ENCODE results near the gene ADM. TPM values are rescaled to one million over a fixed set of nuclear protein-coding genes. Genes with fewer than 3 reads are reported as not detected.
A peak's percentile ranks its signal among the peaks of the same experiment; 100 is the strongest.
"Not testable (repeated sequence)": the region's sequence is repeated elsewhere in the genome, so short reads cannot be mapped to it uniquely, and the experiment has no call there.

The ADM gene
- total RNA-seq (under 1 TPM; 0.49 to 0.53 TPM), polyA plus RNA-seq (under 1 TPM in 1 of 2 donors, not detected in 1; 0.31 TPM)

- POLR2A ChIA-PET (ENCODE audit: partially characterized antibody): interaction anchor here (0.6 to 5.0 kb wide), 9 partner anchors 8 to 731 kb away, joined by 3 to 39 read pairs (median 4); partner anchors contain the start of genes EIF4G2, SBF2 and WEE1
- H3K27me3 Mint-ChIP-seq: peaks cover 10 to 11% of the 10 kb centered on the region in 2 donors
These were observed at the start of gene ADM for GRCh38 chr11:10304495-10305261. Gene ADM (plus strand): TSS chr11:10305073. CDS start chr11:10305701, 628 bp downstream.

GRCh38 chr11:10255388-10256125 is 49.3 kb upstream of the ADM start:
- Histone ChIP-seq H3K4me1 (ENCODE audit: insufficient read depth, low read length) (no peaks in the 10 kb centered on the region), H3K4me3 (ENCODE audit: low read length in 2 of 2) (no peak overlapping the region), H3K36me3 (ENCODE audit: insufficient read depth, low read length) (no peaks in the 10 kb centered on the region), H3K27ac (ENCODE audit: low read depth, low read length) (no peak overlapping the region), H3K27me3 (ENCODE audit: insufficient read depth, low read length) (no peaks in the 10 kb centered on the region), H3K9me3 (ENCODE audit: control insufficient read depth in 1 of 2, low read length in 2 of 2) (no peaks in the 10 kb centered on the region)
- intact Hi-C loops (cut with micrococcal nuclease): loop anchor here (10.0 kb wide), 1 partner anchor 49 kb away; the partner anchor contains the start of gene ADM
- DNase-seq: no peak
- H3K4me3 Mint-ChIP-seq: no peak overlapping the region
- H3K9me3 Mint-ChIP-seq: peaks cover 0 to 1% (median 0%) of the 10 kb centered on the region in 8 donors
- ChIA-PET CTCF (ENCODE audit: partially characterized antibody) (interaction anchor here (1.1 kb wide), 1 partner anchor 47 kb away, joined by 4 read pairs; no protein-coding TSS in a partner anchor), POLR2A (ENCODE audit: partially characterized antibody) (no interaction called here)
- H3K27ac Mint-ChIP-seq: no peak overlapping the region
- H3K4me1 Mint-ChIP-seq: peaks cover 2 to 10% (median 7%) of the 10 kb centered on the region in 4 donors
- no peaks in the 10 kb centered on the region for H3K36me3 Mint-ChIP-seq
- H3K27me3 Mint-ChIP-seq: no peaks in the 10 kb centered on the region

More at GRCh38 chr11:10304495-10305261, at the start of gene ADM:
- peaks cover 0 to 11% of the 10 kb centered on the region in 2 donors for H3K36me3 Mint-ChIP-seq
- Histone ChIP-seq H3K27me3 (ENCODE audit: insufficient read depth, low read length) (peaks cover 19% of the 10 kb centered on the region), H3K36me3 (ENCODE audit: insufficient read depth, low read length) (no peaks in the 10 kb centered on the region), H3K4me1 (ENCODE audit: insufficient read depth, low read length) (peaks cover 57% of the 10 kb centered on the region), H3K4me3 (ENCODE audit: low read length in 2 of 2) (peak within 1 kb of the TSS; percentile 97 to 99), H3K27ac (ENCODE audit: low read depth, low read length) (peak within 1 kb of the TSS; percentile 62), H3K9me3 (ENCODE audit: control insufficient read depth in 1 of 2, low read length in 2 of 2) (no peaks in the 10 kb centered on the region)
- H3K9me3 Mint-ChIP-seq: no peaks in the 10 kb centered on the region
- H3K27ac Mint-ChIP-seq: peak within 1 kb of the TSS in 6 of 7 donors; percentile 83 to 98 (median 96)
- peak within 1 kb of the TSS; percentile 94 to 100 (median 98) for H3K4me3 Mint-ChIP-seq
- intact Hi-C loops (cut with micrococcal nuclease): loop anchor here (1.0 to 10.0 kb wide), 6 partner anchors 10 to 1622 kb away; partner anchors contain the start of genes AMPD3, RPL27A, SBF2 and TRIM66
- peaks cover 26 to 60% (median 42%) of the 10 kb centered on the region in 4 donors for H3K4me1 Mint-ChIP-seq
- peak; percentile 24 to 58 (median 31) for DNase-seq
- CTCF ChIA-PET (ENCODE audit: partially characterized antibody): interaction anchor here (0.6 to 12.8 kb wide), 20 partner anchors 8 to 797 kb away, joined by 3 to 349 read pairs (median 4); partner anchors contain the start of gene SBF2

GRCh38 chr11:10257478-10257877 is 47.4 kb upstream of the ADM start:
- no peak for DNase-seq
- no peak overlapping the region for H3K4me3 Mint-ChIP-seq
- no peaks in the 10 kb centered on the region for H3K27me3 Mint-ChIP-seq
- no peak overlapping the region for H3K4me3 ChIP-seq (ENCODE audit: low read length in 2 of 2)
- H3K9me3 Mint-ChIP-seq: peaks cover 0 to 1% (median 0%) of the 10 kb centered on the region in 8 donors
- no peaks in the 10 kb centered on the region for H3K9me3 ChIP-seq (ENCODE audit: control insufficient read depth in 1 of 2, low read length in 2 of 2)
- no peak overlapping the region for H3K27ac ChIP-seq (ENCODE audit: low read depth, low read length)
- ChIA-PET POLR2A (ENCODE audit: partially characterized antibody) (no interaction called here), CTCF (ENCODE audit: partially characterized antibody) (interaction anchor here (0.9 to 1.5 kb wide), 2 partner anchors 23 to 46 kb away, joined by 4 to 6 read pairs; no protein-coding TSS in a partner anchor)
- intact Hi-C loops (cut with micrococcal nuclease): loop anchor here (10.0 kb wide), 1 partner anchor 47 kb away; the partner anchor contains the start of gene ADM
- no peak overlapping the region for H3K27ac Mint-ChIP-seq
- no peaks in the 10 kb centered on the region for H3K36me3 ChIP-seq (ENCODE audit: insufficient read depth, low read length)
- no peaks in the 10 kb centered on the region for H3K4me1 ChIP-seq (ENCODE audit: insufficient read depth, low read length)
- H3K4me1 Mint-ChIP-seq: peaks cover 2 to 10% (median 7%) of the 10 kb centered on the region in 4 donors
- H3K36me3 Mint-ChIP-seq: no peaks in the 10 kb centered on the region
- H3K27me3 ChIP-seq (ENCODE audit: insufficient read depth, low read length): no peaks in the 10 kb centered on the region

- Histone ChIP-seq H3K27ac (ENCODE audit: low read depth, low read length) (no peak overlapping the region), H3K36me3 (ENCODE audit: insufficient read depth, low read length) (no peaks in the 10 kb centered on the region), H3K9me3 (ENCODE audit: control insufficient read depth in 1 of 2, low read length in 2 of 2) (no peaks in the 10 kb centered on the region), H3K27me3 (ENCODE audit: insufficient read depth, low read length) (no peaks in the 10 kb centered on the region), H3K4me3 (ENCODE audit: low read length in 2 of 2) (no peak overlapping the region), H3K4me1 (ENCODE audit: insufficient read depth, low read length) (no peaks in the 10 kb centered on the region)
- no peak for DNase-seq
- intact Hi-C loops (cut with micrococcal nuclease): no loop called here
- Mint-ChIP-seq H3K4me3 (no peak overlapping the region), H3K4me1 (peaks cover 0 to 9% (median 3%) of the 10 kb centered on the region in 4 donors), H3K27me3 (peaks cover 0 to 1% of the 10 kb centered on the region in 2 donors), H3K36me3 (peaks cover 0 to 4% of the 10 kb centered on the region in 2 donors), H3K27ac (no peak overlapping the region), H3K9me3 (peaks cover 0 to 1% (median 0%) of the 10 kb centered on the region in 8 donors)
- ChIA-PET POLR2A (ENCODE audit: partially characterized antibody) (no interaction called here), CTCF (ENCODE audit: partially characterized antibody) (no interaction called here)
These were observed 43.1 kb upstream of the ADM start for GRCh38 chr11:10261821-10262220.

DNA sequence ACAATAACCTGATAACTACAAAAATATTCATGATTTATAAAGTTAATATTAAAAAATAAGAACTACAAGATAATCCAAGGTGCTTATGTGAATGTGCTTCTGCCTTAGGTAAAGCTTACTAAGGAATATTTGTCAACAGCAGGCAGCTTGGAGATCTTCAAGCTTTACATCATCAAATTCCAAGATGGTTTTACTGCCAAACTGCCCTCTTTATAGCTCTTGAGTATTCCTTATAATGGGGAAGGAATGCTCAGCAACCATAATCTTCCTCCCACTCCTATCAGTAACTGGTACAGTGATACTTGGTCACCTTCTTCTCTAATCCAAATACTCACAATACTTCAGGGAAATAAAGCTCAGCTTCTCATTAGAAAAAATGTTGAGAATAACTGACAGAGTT is 40.9 kb upstream of the ADM start:
- no peak overlapping the region for H3K27ac ChIP-seq (ENCODE audit: low read depth, low read length)
- H3K9me3 ChIP-seq (ENCODE audit: control insufficient read depth in 1 of 2, low read length in 2 of 2): no peaks in the 10 kb centered on the region
- no peaks in the 10 kb centered on the region for H3K27me3 ChIP-seq (ENCODE audit: insufficient read depth, low read length)
- DNase-seq: no peak
- H3K4me3 Mint-ChIP-seq: no peak overlapping the region
- no peak overlapping the region for H3K4me3 ChIP-seq (ENCODE audit: low read length in 2 of 2)
- CTCF ChIA-PET (ENCODE audit: partially characterized antibody): no interaction called here
- no peak overlapping the region for H3K27ac Mint-ChIP-seq
- intact Hi-C loops (cut with micrococcal nuclease): no loop called here
- peaks cover 0 to 1% of the 10 kb centered on the region in 2 donors for H3K27me3 Mint-ChIP-seq
- no peaks in the 10 kb centered on the region for H3K4me1 ChIP-seq (ENCODE audit: insufficient read depth, low read length)
- H3K4me1 Mint-ChIP-seq: peaks cover 0 to 6% (median 0%) of the 10 kb centered on the region in 4 donors
- H3K9me3 Mint-ChIP-seq: no peaks in the 10 kb centered on the region
- no peaks in the 10 kb centered on the region for H3K36me3 ChIP-seq (ENCODE audit: insufficient read depth, low read length)
- H3K36me3 Mint-ChIP-seq: peaks cover 0 to 4% of the 10 kb centered on the region in 2 donors
- POLR2A ChIA-PET (ENCODE audit: partially characterized antibody): no interaction called here

- H3K27ac ChIP-seq (ENCODE audit: low read depth, low read length); H3K27ac Mint-ChIP-seq; H3K4me3 Mint-ChIP-seq; H3K36me3 Mint-ChIP-seq; H3K27me3 Mint-ChIP-seq; DNase-seq; H3K9me3 ChIP-seq (ENCODE audit: control insufficient read depth in 1 of 2, low read length in 2 of 2); H3K4me1 ChIP-seq (ENCODE audit: insufficient read depth, low read length); POLR2A ChIA-PET (ENCODE audit: partially characterized antibody); H3K4me3 ChIP-seq (ENCODE audit: low read length in 2 of 2); intact Hi-C loops (cut with micrococcal nuclease); H3K9me3 Mint-ChIP-seq; H3K4me1 Mint-ChIP-seq; H3K36me3 ChIP-seq (ENCODE audit: insufficient read depth, low read length); H3K27me3 ChIP-seq (ENCODE audit: insufficient read depth, low read length); CTCF ChIA-PET (ENCODE audit: partially characterized antibody): not testable (repeated sequence)
These were observed 40.2 kb upstream of the ADM start for GRCh38 chr11:10264716-10265115.

DNA sequence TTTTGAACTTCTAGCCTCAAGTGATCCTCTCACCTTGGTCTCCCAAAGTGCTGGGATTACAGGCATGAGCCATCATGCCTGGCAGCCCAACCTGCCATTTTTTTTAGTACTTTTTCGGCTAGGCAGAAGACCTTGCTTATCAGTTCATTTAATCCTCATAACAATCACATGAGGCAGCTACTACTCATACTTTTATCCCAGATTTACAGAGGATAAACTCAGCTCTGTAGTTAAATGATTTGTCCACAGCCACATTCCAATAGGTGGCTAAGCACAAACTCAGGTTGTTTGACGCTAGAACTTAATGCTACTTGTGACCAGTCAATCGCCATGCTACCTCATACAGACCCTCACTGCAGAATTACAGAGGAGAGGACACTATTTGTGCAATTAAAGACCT is 38.9 kb upstream of the ADM start:
- POLR2A ChIA-PET (ENCODE audit: partially characterized antibody): no interaction called here
- Mint-ChIP-seq H3K4me1 (peaks cover 0 to 3% (median 0%) of the 10 kb centered on the region in 4 donors), H3K36me3 (peaks cover 0 to 4% of the 10 kb centered on the region in 2 donors), H3K9me3 (no peaks in the 10 kb centered on the region), H3K27me3 (peaks cover 0 to 1% of the 10 kb centered on the region in 2 donors), H3K4me3 (no peak overlapping the region), H3K27ac (no peak overlapping the region)
- Histone ChIP-seq H3K27ac (ENCODE audit: low read depth, low read length) (no peak overlapping the region), H3K4me3 (ENCODE audit: low read length in 2 of 2) (no peak overlapping the region), H3K36me3 (ENCODE audit: insufficient read depth, low read length) (no peaks in the 10 kb centered on the region), H3K9me3 (ENCODE audit: control insufficient read depth in 1 of 2, low read length in 2 of 2) (no peaks in the 10 kb centered on the region), H3K4me1 (ENCODE audit: insufficient read depth, low read length) (no peaks in the 10 kb centered on the region), H3K27me3 (ENCODE audit: insufficient read depth, low read length) (no peaks in the 10 kb centered on the region)
- DNase-seq: no peak
- intact Hi-C loops (cut with micrococcal nuclease): no loop called here
- CTCF ChIA-PET (ENCODE audit: partially characterized antibody): no interaction called here
